Heart right ventricle (tissue), 16 donors: ENCODE data around the gene SLC35E4. TPM values are rescaled to one million over a fixed set of nuclear protein-coding genes. Genes with fewer than 3 reads are reported as not detected.
"Not testable (repeated sequence)": the region's sequence is repeated elsewhere in the genome, so short reads cannot be mapped to it uniquely, and the experiment has no call there.

Experiments used
- ATAC-seq, 8 donors: fragments of 200-7000 bp; cut with Tn5 transposase; one replicate each; pipeline ENCODE4 v1.9.1; 2020; ENCODE audit warnings: mild to moderate bottlenecking in 8 of 8, moderate library complexity in 8 of 8, moderate number of reproducible peaks in 1 of 8
- DNase-seq, 2 donors: peaks; one replicate each; pipeline ENCODE4 v3.0.0-alpha.2; 2020
- H3K27ac ChIP-seq, 10 donors: fragments of 200-600 bp; sonication (generic) in 2 of 10; one replicate each; pipeline versions ENCODE4 v1.5.0 to v1.8.0; 2020 to 2022; ENCODE audit warnings: mild to moderate bottlenecking in 3 of 10
- H3K27me3 ChIP-seq, 7 donors: fragments of 200-600 bp; one replicate each; pipeline ENCODE4 v1.8.0; 2021 to 2022; ENCODE audit warnings: mild to moderate bottlenecking in 2 of 7
- H3K36me3 ChIP-seq, 9 donors: fragments of 200-600 bp; sonication (generic) in 1 of 9; one replicate each; pipeline versions ENCODE4 v1.5.0 to v1.8.0; 2020 to 2022; ENCODE audit warnings: mild to moderate bottlenecking in 2 of 9
- H3K4me1 ChIP-seq, 9 donors: fragments of 200-600 bp; sonication (generic) in 1 of 9; one replicate each; pipeline versions ENCODE4 v1.5.0 to v1.8.0; 2020 to 2022; ENCODE audit warnings: mild to moderate bottlenecking in 4 of 9
- H3K4me3 ChIP-seq, 10 donors: fragments of 200-600 bp; sonication (generic) in 2 of 10; one replicate each; pipeline versions ENCODE4 v1.5.0 to v1.8.0; 2020 to 2022; ENCODE audit warnings: mild to moderate bottlenecking in 7 of 10, moderate library complexity in 2 of 10
- H3K9me3 ChIP-seq, 11 donors: fragments of 200-600 bp in 10 of 11; sonication (generic) in 2 of 11; one replicate each; pipeline versions ENCODE4 v1.5.0 to v1.8.0; 2013 to 2022; ENCODE audit warnings: mild to moderate bottlenecking in 2 of 11, control low read depth in 1 of 11, moderate library complexity in 1 of 11
- CTCF ChIP-seq, 9 donors: fragments of 200-600 bp; sonication (generic) in 2 of 9; IDR thresholded peaks; one replicate each; pipeline versions ENCODE4 v1.5.0 to v1.8.0; 2021 to 2022; ENCODE audit warnings: antibody characterized with exemption in 9 of 9, mild to moderate bottlenecking in 5 of 9, moderate library complexity in 1 of 9
- WGBS, 2 donors: extraction: QIAGEN DNeasy Blood & Tissue Kit; methylation state at CpG; one replicate each; pipeline ENCODE4 v1.1.7; 2013; ENCODE audit warnings: inconsistent platforms in 1 of 2; 5-methylcytosine and 5-hydroxymethylcytosine counted together
- intact Hi-C, 10 donors: fragments of 100-400 bp; cut with DNase I; formaldehyde crosslinking; loops; one replicate each; pipeline versions ENCODE4 v1.11.1 to v1.14.2; 2022
- polyA plus RNA-seq, 2 donors: library from polyadenylated mRNA; stranded (reverse); fragments of 200-250 nt; gene quantifications; one replicate each; pipeline ENCODE4 v1.2.3, GENCODE V29; 2013
- total RNA-seq, 10 donors: library from RNA; stranded (reverse); fragmentation: NEBNext Ultra II Directional in 3 of 10; extraction: Animal tissue kit (Norgen Biotek cat#: 25700) in 3 of 10; gene quantifications; one replicate each; pipeline versions ENCODE4 v1.2.1 to v1.2.4, GENCODE V29; 2021 to 2023
- donor health status: Arrhythmogenic right ventricular cardiomyopathy.
- donor health status: ischemic (EF 13 %, LVEDD 7.1; RV severe dilation, severe dysfunction).
- donor health status: healthy with polysubstance abuse.
- donor health status: DM: no; HTN: yes; CAD: no.
- donor health status: DM: no; HTN: no; CAD: no.
- donor health status: ischemic (EF 25% LVEDD 6.9; RV normal size, moderate dysfunction).
- donor health status: ischemic (EF 25% LVEDD 5.7; RV mildly dilated, moderate dysfunction).
- donor health status: healthy.
- donor health status: DM: yes; HTN: yes; CAD: no.
- donor health status: Ischemic cardiomyopathy.
- donor health status: ischemic (EF 35%, LVEDD 5.7; RV mildly dilated, moderate dysfunction).
- donor health status: nonischemic (EF 11% LVEDD 7.7; RV severe dilation, severe dysfunction).
- donor health status: DM: yes; HTN: yes; CAD: no.
- donor health status: PGD.
- donor health status: ischemic (EF 29% LVEDD 5.4; RV normal size, mild dysfunction).
- donor health status: nonischemic (EF 23%, LVEDD 6.1; RV moderate dilation, normal function).

Gene SLC35E4
- total and polyA plus RNA-seq, 12 donors = 1.8 to 6.0 (median 3.3) TPM

DNA sequence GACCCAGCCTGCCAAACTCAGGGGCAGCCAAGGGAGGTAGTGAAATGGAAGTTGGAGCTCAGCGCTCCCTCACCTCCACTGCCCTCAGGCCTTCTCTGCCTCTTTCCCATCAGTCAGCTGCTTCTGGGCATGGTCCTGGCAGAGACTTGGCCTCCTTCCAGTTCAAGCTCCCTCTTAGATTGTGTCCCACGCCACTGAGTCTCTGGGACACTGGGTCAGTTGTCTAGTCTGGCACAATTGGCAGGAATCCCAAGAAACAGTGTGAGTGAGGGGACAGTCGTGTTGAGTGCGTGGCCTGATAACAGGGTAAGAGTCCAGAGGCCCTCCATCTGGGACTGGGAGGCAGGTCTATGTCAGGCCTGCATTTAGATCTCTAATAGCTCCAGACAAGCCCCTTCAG, 7.1 kb upstream of the SLC35E4 start:
- no peak overlapping the region for H3K4me3 ChIP-seq
- TF ChIP-seq CTCF (IDR thresholded peaks at IDR 0.05) = no peak
- 47 to 49% methylated on average over 4 of the region's 4 CpGs for WGBS, 2 donors
- intact Hi-C loops = no loop called here
- peaks cover 0 to 5% (median 0%) of the 10 kb centered on the region in 9 donors for H3K4me1 ChIP-seq
- H3K27ac ChIP-seq = no peak overlapping the region
- peak in 1 of 2 donors; percentile 48 for DNase-seq
- ATAC-seq = peak in 7 of 8 donors; percentile 69 to 85 (median 79)
- H3K27me3 ChIP-seq = no peaks in the 10 kb centered on the region
- H3K9me3 ChIP-seq = no peaks in the 10 kb centered on the region
- H3K36me3 ChIP-seq = peaks cover 0 to 23% (median 0%) of the 10 kb centered on the region in 9 donors

DNA sequence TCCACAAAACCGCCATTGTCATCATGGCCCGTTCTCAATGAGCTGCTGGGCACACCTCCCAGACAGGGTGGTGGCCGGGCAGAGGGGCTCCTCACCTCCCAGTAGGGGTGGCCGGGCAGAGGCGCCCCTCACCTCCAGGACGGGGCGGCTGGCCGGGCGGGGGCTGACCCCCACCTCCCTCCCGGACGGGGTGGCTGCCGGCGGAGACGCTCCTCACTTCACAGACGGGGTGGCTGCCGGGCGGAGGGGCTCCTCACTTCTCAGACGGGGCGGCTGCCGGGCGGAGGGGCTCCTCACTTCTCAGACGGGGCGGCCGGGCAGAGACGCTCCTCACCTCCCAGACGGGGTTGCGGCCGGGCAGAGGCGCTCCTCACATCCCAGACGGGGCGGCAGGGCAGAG, 4.1 kb upstream of the SLC35E4 start:
- not testable (repeated sequence) for H3K4me3 ChIP-seq, DNase-seq, H3K27me3 ChIP-seq, H3K9me3 ChIP-seq, H3K27ac ChIP-seq, ATAC-seq, H3K36me3 ChIP-seq
- H3K4me1 ChIP-seq = peaks cover 5 to 27% (median 21%) of the 10 kb centered on the region in 9 donors
- intact Hi-C loops = loop anchor here in 5 of 10 donors (5.0 to 10.0 kb wide), 3 partner anchors 126 to 513 kb away; partner anchors contain the start of gene PLA2G3 (in 1 of the 5)
- WGBS, 2 donors = 94 to 95% methylated on average over 14 to 16 of the region's 31 CpGs

DNA sequence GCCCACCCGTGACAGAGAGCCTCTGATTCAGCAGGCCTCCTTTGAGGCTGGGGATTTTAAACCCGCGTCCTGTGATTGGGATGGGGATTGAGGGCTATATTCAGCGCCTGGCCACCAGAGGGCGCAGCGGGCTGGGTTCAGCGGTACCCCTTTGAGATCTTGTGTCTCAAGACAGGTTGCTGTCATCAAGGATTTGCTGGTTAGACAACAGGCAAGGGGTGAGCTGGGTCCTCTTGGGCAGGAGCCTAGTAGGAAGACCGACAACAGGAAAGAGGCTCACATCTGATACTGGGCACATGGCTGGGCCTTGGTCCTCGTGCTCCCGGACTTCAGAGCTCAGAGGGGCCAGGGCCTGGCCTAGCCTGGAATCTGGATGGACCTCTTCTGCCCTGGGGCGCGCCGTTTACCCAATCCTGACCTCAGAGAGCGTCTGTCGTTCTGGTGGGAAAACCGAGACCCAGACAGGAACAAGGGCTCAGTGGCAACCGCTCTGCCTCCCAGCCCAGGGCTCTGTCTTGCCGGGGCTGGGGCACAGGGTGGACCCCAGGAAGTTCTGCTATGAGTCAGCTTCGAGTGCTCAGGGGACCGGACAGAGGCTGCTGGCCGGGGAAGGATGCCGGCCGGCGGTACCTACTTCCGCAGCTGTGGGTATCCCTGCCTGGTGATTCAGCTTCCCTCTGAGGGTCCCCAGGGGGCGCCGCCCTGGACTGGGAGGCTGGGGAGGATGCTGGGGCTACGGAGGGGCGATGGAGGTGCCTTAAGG, 929 bp upstream of the SLC35E4 start:
- ATAC-seq = peak; percentile 68 to 89 (median 80)
- intact Hi-C loops = loop anchor here (1.0 to 10.0 kb wide), 11 partner anchors 28 to 510 kb away; partner anchors contain the start of genes DUSP18 (in 2 of the 10), PLA2G3 (in 1 of the 10) and TCN2 (in 1 of the 10)
- H3K4me3 ChIP-seq = peak overlapping the region; percentile 52 to 91 (median 74)
- no peaks in the 10 kb centered on the region for H3K36me3 ChIP-seq
- H3K27ac ChIP-seq = peak overlapping the region; percentile 60 to 97 (median 90)
- DNase-seq = peak; percentile 87 to 89
- peak; percentile 86 to 97 (median 95) for TF ChIP-seq CTCF (IDR thresholded peaks at IDR 0.05)
- no peaks in the 10 kb centered on the region for H3K9me3 ChIP-seq
- H3K27me3 ChIP-seq = no peaks in the 10 kb centered on the region
- WGBS, 2 donors = 9 to 13% methylated on average over 29 of the region's 29 CpGs
- peaks cover 16 to 38% (median 33%) of the 10 kb centered on the region in 9 donors for H3K4me1 ChIP-seq

- intact Hi-C loops = loop anchor here in 5 of 10 donors (5.0 to 10.0 kb wide), 4 partner anchors 121 to 508 kb away; partner anchors contain the start of gene PLA2G3 (in 1 of the 5)
- ATAC-seq (peak in 2 of 8 donors; percentile 1 to 15), DNase-seq (peak in 1 of 2 donors; percentile 27)
- TF ChIP-seq CTCF (IDR thresholded peaks at IDR 0.05) = no peak
- Histone ChIP-seq H3K9me3 (no peaks in the 10 kb centered on the region), H3K36me3 (no peaks in the 10 kb centered on the region), H3K27ac (peak overlapping the region in 9 of 10 donors; percentile 88 to 97 (median 91)), H3K27me3 (no peaks in the 10 kb centered on the region), H3K4me3 (peak overlapping the region; percentile 52 to 91 (median 74)), H3K4me1 (peaks cover 16 to 49% (median 39%) of the 10 kb centered on the region in 9 donors)
- WGBS, 2 donors = 53 to 61% methylated on average over 45 of the region's 45 CpGs
These were observed 871 bp downstream of the SLC35E4 start for GRCh38 chr22:30636226-30637077.
